Gastrocnemius medialis (tissue), 4 donors: Measurements from ENCODE around the gene IQSEC1. TPM values are rescaled to one million over a fixed set of nuclear protein-coding genes. Genes with fewer than 3 reads are reported as not detected.

Source experiments
- ATAC-seq, 2 donors: fragments of 150-250 bp; one replicate each; pipeline ENCODE4 v1.9.1; 2016
- DNase-seq, 2 donors: peaks; one replicate each; pipeline ENCODE4 v3.0.0-alpha.2; 2019
- H3K27ac ChIP-seq, 4 donors: fragments of 200-600 bp; sonication (generic); 1 replicate in 1 of 4; 2 replicates in 3 of 4; pipeline ENCODE4 v1.5.1; 2016 to 2018; ENCODE audit warnings: mild to moderate bottlenecking in 2 of 4, moderate library complexity in 1 of 4
- H3K27me3 ChIP-seq, 3 donors: fragments of 200-600 bp; sonication (generic) in 2 of 3; 1 replicate in 1 of 3; 2 replicates in 2 of 3; pipeline versions ENCODE4 v1.5.1 to v1.6.0; 2016 to 2019; ENCODE audit warnings: mild to moderate bottlenecking in 1 of 3, moderate library complexity in 1 of 3
- H3K36me3 ChIP-seq, 2 donors: fragments of 200-600 bp; sonication (generic) in 1 of 2; one replicate each; pipeline ENCODE4 v1.5.1; 2017 to 2018
- H3K4me1 ChIP-seq, 2 donors: fragments of 200-600 bp; sonication (generic) in 1 of 2; one replicate each; pipeline ENCODE4 v1.5.1; 2016 to 2017; ENCODE audit warnings: mild to moderate bottlenecking in 2 of 2
- H3K4me3 ChIP-seq, 4 donors: fragments of 200-600 bp; sonication (generic) in 3 of 4; 1 replicate in 1 of 4; 2 replicates in 3 of 4; pipeline ENCODE4 v1.5.1; 2016 to 2019; ENCODE audit warnings: mild to moderate bottlenecking in 2 of 4
- H3K9me3 ChIP-seq, 3 donors: fragments of 200-600 bp; sonication (generic) in 2 of 3; 1 replicate in 1 of 3; 2 replicates in 2 of 3; pipeline ENCODE4 v1.5.1; 2016 to 2019
- CTCF ChIP-seq, 5 experiments: fragments of 450-650 bp in 3 of 5; fragments of 200-600 bp in 2 of 5; sonication (generic) in 2 of 5; IDR thresholded peaks in 4 of 5; conservative IDR thresholded peaks in 1 of 5; 1 replicate in 4 of 5; 2 replicates in 1 of 5; pipeline ENCODE4 v1.5.1; 2016 to 2019; ENCODE audit warnings: antibody characterized with exemption in 5 of 5, mild to moderate bottlenecking in 3 of 5, moderate library complexity in 3 of 5
- POLR2A ChIP-seq, 2 donors: fragments of 450-650 bp; IDR thresholded peaks; one replicate each; pipeline ENCODE4 v1.6.1; 2017; ENCODE audit warnings: antibody characterized with exemption in 2 of 2, mild to moderate bottlenecking in 2 of 2, moderate library complexity in 2 of 2
- in situ Hi-C, 4 donors: fragments of 200-750 bp; cut with MboI; loops; one replicate each; pipeline versions ENCODE4 v1.15.0 to v1.8.0; 2017; ENCODE audit warnings: low sequenced_read_pairs in 4 of 4
- intact Hi-C: fragments of 100-400 bp; cut with DNase I; formaldehyde crosslinking; loops from one replicate; pipeline ENCODE4 v1.15.1; 2023; ENCODE audit warnings: low total_unique reads
- total RNA-seq, 4 donors: library from RNA; depleted of rRNA; stranded (reverse); fragments of >200 nt; gene quantifications; one replicate each; pipeline versions ENCODE4 v1.1.0 to v1.2.3, GENCODE V29; 2016

Gene IQSEC1
- total RNA-seq, 4 donors from 2014 or later, result 15.2 to 31.3 (median 28.0) TPM

GRCh38 chr3:12959410-12959809 is 113.8 kb downstream of the IQSEC1 start:
- peak overlapping the region; percentile 52 to 88 (median 76) for H3K27ac ChIP-seq
- in situ Hi-C loops (no loop called here), intact Hi-C loops (no loop called here)
- no peak overlapping the region for H3K4me3 ChIP-seq
- H3K36me3 ChIP-seq, result no peaks in the 10 kb centered on the region
- H3K9me3 ChIP-seq, result no peaks in the 10 kb centered on the region
- no peaks in the 10 kb centered on the region for H3K27me3 ChIP-seq
- TF ChIP-seq CTCF (IDR thresholded peaks at IDR 0.05 in 4 of 5, conservative IDR thresholded peaks at IDR 0.05 in 1 of 5), result no peak
- no peak for TF ChIP-seq POLR2A (IDR thresholded peaks at IDR 0.05)
- ATAC-seq (no peak), DNase-seq (no peak)
- H3K4me1 ChIP-seq, result peaks cover 97 to 100% of the 10 kb centered on the region in 2 donors

- Histone ChIP-seq H3K36me3 (no peaks in the 10 kb centered on the region), H3K4me1 (peaks cover 97 to 100% of the 10 kb centered on the region in 2 donors), H3K4me3 (no peak overlapping the region), H3K27ac (peak overlapping the region; percentile 52 to 88 (median 76)), H3K9me3 (no peaks in the 10 kb centered on the region), H3K27me3 (no peaks in the 10 kb centered on the region)
- intact Hi-C loops (no loop called here), in situ Hi-C loops (no loop called here)
- TF ChIP-seq POLR2A (IDR thresholded peaks at IDR 0.05), result no peak
- no peak for TF ChIP-seq CTCF (IDR thresholded peaks at IDR 0.05 in 4 of 5, conservative IDR thresholded peaks at IDR 0.05 in 1 of 5)
- ATAC-seq (no peak), DNase-seq (no peak)
These were observed 115.1 kb downstream of the IQSEC1 start for GRCh38 chr3:12957824-12958792.

GRCh38 chr3:12957339-12957738 is 115.9 kb downstream of the IQSEC1 start:
- no peaks in the 10 kb centered on the region for H3K36me3 ChIP-seq
- peak overlapping the region; percentile 41 to 88 (median 76) for H3K27ac ChIP-seq
- DNase-seq, result no peak
- no peaks in the 10 kb centered on the region for H3K27me3 ChIP-seq
- in situ Hi-C loops (no loop called here), intact Hi-C loops (no loop called here)
- TF ChIP-seq CTCF (IDR thresholded peaks at IDR 0.05 in 4 of 5, conservative IDR thresholded peaks at IDR 0.05 in 1 of 5), result no peak
- TF ChIP-seq POLR2A (IDR thresholded peaks at IDR 0.05), result no peak
- peaks cover 96 to 97% of the 10 kb centered on the region in 2 donors for H3K4me1 ChIP-seq
- no peak overlapping the region for H3K4me3 ChIP-seq
- no peak for ATAC-seq
- no peaks in the 10 kb centered on the region for H3K9me3 ChIP-seq

GRCh38 chr3:12956316-12956660 is 116.9 kb downstream of the IQSEC1 start:
- Histone ChIP-seq H3K36me3 (no peaks in the 10 kb centered on the region), H3K27me3 (no peaks in the 10 kb centered on the region), H3K4me3 (no peak overlapping the region), H3K4me1 (peaks cover 86 to 94% of the 10 kb centered on the region in 2 donors), H3K27ac (peak overlapping the region; percentile 70 to 88 (median 80)), H3K9me3 (no peaks in the 10 kb centered on the region)
- ATAC-seq (no peak), DNase-seq (no peak)
- in situ Hi-C loops (no loop called here), intact Hi-C loops (no loop called here)
- TF ChIP-seq POLR2A (IDR thresholded peaks at IDR 0.05) (no peak), CTCF (IDR thresholded peaks at IDR 0.05 in 4 of 5, conservative IDR thresholded peaks at IDR 0.05 in 1 of 5) (no peak)
